ENCODE measurements around the gene URGCP. TPM values are rescaled to one million over a fixed set of nuclear protein-coding genes. Genes with fewer than 3 reads are reported as not detected.
"Not testable (repeated sequence)": the region's sequence is repeated elsewhere in the genome, so short reads cannot be mapped to it uniquely, and the experiment has no call there.

The URGCP gene
- total RNA-seq, 2 donors from 2014 or later = 19.0 to 27.5 TPM

GRCh38 chr7:43849047-43849446 lies 57.3 kb downstream of the URGCP start:
- Mint-ChIP-seq H3K9me3 (no peaks in the 10 kb centered on the region), H3K27ac (no peak overlapping the region)

DNA sequence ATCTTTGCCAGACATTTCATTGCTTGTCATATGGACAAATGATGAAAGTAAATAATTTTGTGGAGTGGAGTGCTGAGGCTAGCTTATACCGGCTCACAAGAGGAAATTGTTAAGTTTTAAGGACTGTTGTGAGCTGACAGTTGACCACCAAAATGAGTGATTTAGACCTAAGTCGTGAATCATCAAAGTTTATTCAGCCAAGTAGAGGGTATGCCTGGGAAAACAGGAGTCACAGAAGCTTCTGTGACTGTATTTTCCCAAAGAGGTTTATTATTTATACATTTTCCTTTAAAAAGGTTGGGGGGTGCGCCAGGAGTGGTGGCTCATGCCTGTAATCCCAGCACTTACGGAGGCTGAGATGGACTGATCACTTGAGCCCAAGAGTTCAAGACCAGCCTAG lies 58.9 kb downstream of the URGCP start:
- no peaks in the 10 kb centered on the region for H3K36me3 Mint-ChIP-seq (ENCODE audit: low read depth)
- peaks cover 4% of the 10 kb centered on the region for H3K27me3 Mint-ChIP-seq
- H3K4me1 Mint-ChIP-seq = no peaks in the 10 kb centered on the region
- no peak overlapping the region for H3K4me3 Mint-ChIP-seq
- H3K27ac Mint-ChIP-seq = no peak overlapping the region
- no peaks in the 10 kb centered on the region for H3K9me3 Mint-ChIP-seq
- ATAC-seq (replicated peaks) = no peak

More at GRCh38 chr7:43849047-43849446, 57.3 kb downstream of the URGCP start:
- no peaks in the 10 kb centered on the region for H3K4me1 Mint-ChIP-seq
- no peak for ATAC-seq (replicated peaks)
- H3K36me3 Mint-ChIP-seq (ENCODE audit: low read depth) = no peaks in the 10 kb centered on the region
- no peak overlapping the region for H3K4me3 Mint-ChIP-seq
- H3K27me3 Mint-ChIP-seq = peaks cover 4% of the 10 kb centered on the region

DNA sequence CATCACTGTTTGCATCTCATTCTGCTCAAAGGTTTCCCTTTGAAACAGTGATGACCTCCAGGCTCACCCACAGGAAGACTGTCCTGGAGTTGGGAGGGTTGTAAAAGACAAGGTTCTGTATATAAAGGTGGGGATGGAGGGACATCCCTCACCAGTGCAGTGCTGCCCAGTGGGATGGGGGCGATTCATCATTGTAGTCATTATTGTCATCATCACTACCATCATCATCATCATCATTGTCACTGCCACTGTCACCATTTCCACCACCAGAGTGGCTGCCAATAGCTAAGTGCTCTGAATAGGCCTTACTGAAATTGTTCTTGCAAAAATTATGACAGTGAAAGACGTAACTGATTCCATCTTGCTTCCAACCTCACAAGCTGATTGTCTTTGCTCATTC lies 61.7 kb downstream of the URGCP start:
- no peak overlapping the region for H3K4me3 Mint-ChIP-seq
- ATAC-seq (replicated peaks) = peak; percentile 67

GRCh38 chr7:43844257-43844656 lies 62.1 kb downstream of the URGCP start:
- Mint-ChIP-seq H3K9me3 (no peaks in the 10 kb centered on the region), H3K4me1 (no peaks in the 10 kb centered on the region), H3K36me3 (ENCODE audit: low read depth) (no peaks in the 10 kb centered on the region), H3K27ac (no peak overlapping the region), H3K4me3 (no peak overlapping the region), H3K27me3 (peaks cover 4% of the 10 kb centered on the region)
- peak; percentile 87 for ATAC-seq (replicated peaks)

More for the DNA sequence above, 61.7 kb downstream of the URGCP start:
- H3K36me3 Mint-ChIP-seq (ENCODE audit: low read depth) = no peaks in the 10 kb centered on the region
- H3K4me1 Mint-ChIP-seq = no peaks in the 10 kb centered on the region
- no peak overlapping the region for H3K27ac Mint-ChIP-seq
- peaks cover 4% of the 10 kb centered on the region for H3K27me3 Mint-ChIP-seq
- H3K9me3 Mint-ChIP-seq = no peaks in the 10 kb centered on the region

DNA sequence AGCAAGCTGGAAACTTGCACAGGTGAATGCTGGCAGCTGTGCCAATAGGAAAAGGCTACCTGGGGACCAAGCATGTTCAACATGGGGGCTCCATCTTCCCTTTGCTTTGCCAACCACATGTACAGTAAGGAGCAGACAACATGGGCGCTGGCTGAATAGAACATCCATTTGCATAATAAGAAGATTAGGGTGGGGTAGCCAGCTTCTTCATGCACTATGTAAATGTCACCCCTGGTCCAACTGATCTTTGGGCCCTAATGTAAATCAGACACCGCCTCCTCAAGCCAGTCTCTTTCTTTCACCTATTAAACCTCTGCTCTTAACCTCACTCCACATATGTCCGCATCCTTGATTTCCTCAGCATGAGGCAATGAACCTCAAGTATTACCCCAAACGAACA lies 63.1 kb downstream of the URGCP start:
- ATAC-seq (replicated peaks) = no peak
- Mint-ChIP-seq H3K4me3 (no peak overlapping the region), H3K27me3 (peaks cover 4% of the 10 kb centered on the region), H3K36me3 (ENCODE audit: low read depth) (no peaks in the 10 kb centered on the region), H3K27ac (no peak overlapping the region), H3K4me1 (no peaks in the 10 kb centered on the region), H3K9me3 (no peaks in the 10 kb centered on the region)

DNA sequence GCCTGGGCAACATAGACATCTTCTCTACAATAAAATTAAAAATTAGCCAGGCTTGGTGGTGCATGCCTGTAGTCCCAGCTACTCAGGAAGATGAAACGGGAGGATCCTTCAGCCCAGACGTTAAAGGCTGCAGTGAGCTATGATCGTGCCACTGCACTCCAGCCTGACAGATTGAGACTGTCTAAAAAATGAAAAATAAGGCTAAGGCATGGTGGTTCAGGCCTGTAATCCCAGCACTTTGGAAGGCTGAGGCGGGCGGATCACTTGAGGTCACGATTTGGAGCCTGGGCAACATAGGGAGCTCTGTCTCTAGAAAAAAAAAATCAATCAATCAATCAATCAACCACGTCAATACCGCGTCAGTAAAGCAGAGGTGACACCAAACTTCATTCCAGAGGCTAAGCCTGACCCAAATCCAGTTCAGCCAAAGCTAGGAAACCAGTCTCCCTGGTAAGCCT lies 68.2 kb downstream of the URGCP start:
- no peak overlapping the region for H3K27ac Mint-ChIP-seq
- H3K9me3 Mint-ChIP-seq = no peaks in the 10 kb centered on the region
- H3K27me3 Mint-ChIP-seq = no peaks in the 10 kb centered on the region
- H3K36me3 Mint-ChIP-seq (ENCODE audit: low read depth) = no peaks in the 10 kb centered on the region
- no peak for ATAC-seq (replicated peaks)
- no peaks in the 10 kb centered on the region for H3K4me1 Mint-ChIP-seq
- peak overlapping the region; percentile 50 for H3K4me3 Mint-ChIP-seq

GRCh38 chr7:43834463-43835251 lies 71.7 kb downstream of the URGCP start:
- Mint-ChIP-seq H3K27me3 (no peaks in the 10 kb centered on the region), H3K36me3 (ENCODE audit: low read depth) (no peaks in the 10 kb centered on the region), H3K9me3 (no peaks in the 10 kb centered on the region), H3K4me3 (peak overlapping the region; percentile 77), H3K4me1 (peaks cover 5% of the 10 kb centered on the region), H3K27ac (peak overlapping the region; percentile 83)
- peak; percentile 83 for ATAC-seq (replicated peaks)

DNA sequence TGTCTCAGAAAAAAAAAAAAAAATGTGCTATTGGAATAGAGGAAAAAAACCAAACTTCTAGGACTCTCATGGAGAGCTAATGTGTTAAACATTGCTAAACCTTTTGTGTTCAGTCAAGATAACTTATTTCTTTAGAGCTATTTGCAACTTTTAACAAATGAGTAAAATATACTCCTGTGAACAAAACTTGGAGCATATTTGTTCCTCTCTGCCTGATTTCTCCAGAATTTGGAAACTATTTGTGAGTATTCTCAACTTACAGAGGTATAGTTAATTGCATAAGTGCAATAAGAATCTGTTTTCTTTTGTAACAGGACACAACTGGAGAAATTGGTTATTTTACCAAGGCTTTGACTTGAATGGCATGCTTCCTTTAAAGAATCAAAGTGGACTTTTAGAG lies 75.5 kb downstream of the URGCP start:
- not testable (repeated sequence) for H3K27ac Mint-ChIP-seq; H3K9me3 Mint-ChIP-seq; H3K4me3 Mint-ChIP-seq; H3K4me1 Mint-ChIP-seq; H3K36me3 Mint-ChIP-seq (ENCODE audit: low read depth); ATAC-seq (replicated peaks)
- peaks cover 22% of the 10 kb centered on the region for H3K27me3 Mint-ChIP-seq

Other genes with a start within 250 kb of the URGCP start
- 10 to 100 TPM; 36.1 to 46.2 TPM for gene COA1, start 177.1 kb downstream of the URGCP start, total RNA-seq
- 10 to 100 TPM; 17.8 to 21.8 TPM for gene BLVRA, start 147.9 kb downstream of the URGCP start, total RNA-seq
- 100 to 1,000 TPM in 1 of 2 donors, 10 to 100 TPM in 1; 68.0 to 113 TPM for gene MRPS24, start 37.1 kb downstream of the URGCP start, total RNA-seq
- 1 to 10 TPM; 3.0 to 8.3 TPM for gene UBE2D4, start 19.8 kb upstream of the URGCP start, total RNA-seq
- gene SPDYE1, start 91.3 kb upstream of the URGCP start, total RNA-seq = not detected
- 100 to 1,000 TPM in 1 of 2 donors, 10 to 100 TPM in 1; 93.8 to 137 TPM for gene DBNL, start 138.1 kb upstream of the URGCP start, total RNA-seq
- gene PGAM2, start 159.0 kb upstream of the URGCP start, total RNA-seq = 1 to 10 TPM in 1 of 2 donors, not detected in 1; 2.4 TPM
- gene POLM, start 175.9 kb upstream of the URGCP start, total RNA-seq = 10 to 100 TPM; 27.8 to 33.9 TPM
- 1 to 10 TPM; 1.2 to 5.3 TPM for gene AEBP1, start 197.7 kb upstream of the URGCP start, total RNA-seq
- gene POLD2, start 217.0 kb upstream of the URGCP start, total RNA-seq = 100 to 1,000 TPM; 114 to 181 TPM
- gene MYL7, start 234.7 kb upstream of the URGCP start, total RNA-seq = not detected

Data from activated T-helper 17 cell treated with anti-CD3 and anti-CD28 coated beads, Interleukin-2, amount 50 U/mL, for 72 hours (primary cell).